ENCODE measurements around the gene CAPZB. TPM values are rescaled to one million over a fixed set of nuclear protein-coding genes. Genes with fewer than 3 reads are reported as not detected.

CAPZB gene
- total and polyA plus RNA-seq, 7 donors: 128 to 454 (median 214) TPM

- H3K4me3 ChIP-seq: no peak overlapping the region
- intact Hi-C loops (cut with DNase I): no loop called here
- 90 to 95% methylated on average over 9 of the region's 9 CpGs for WGBS, 2 donors
- H3K27ac ChIP-seq: peak overlapping the region; percentile 82 to 98 (median 91)
- no peak for TF ChIP-seq EP300 (IDR thresholded peaks at IDR 0.05)
- H3K4me1 ChIP-seq: peaks cover 0 to 100% (median 96%) of the 10 kb centered on the region in 4 donors
- H3K27me3 ChIP-seq: no peaks in the 10 kb centered on the region
- H3K36me3 ChIP-seq: peaks cover 0 to 12% (median 6%) of the 10 kb centered on the region in 4 donors
- DNase-seq: no peak
- H3K9me3 ChIP-seq: no peaks in the 10 kb centered on the region
Observed at GRCh38 chr1:19419691-19420090, 65.6 kb downstream of the CAPZB start.

- peak overlapping the region; percentile 82 to 98 (median 91) for H3K27ac ChIP-seq
- WGBS, 2 donors: 83 to 86% methylated on average over 5 of the region's 5 CpGs
- intact Hi-C loops (cut with DNase I): no loop called here
- H3K36me3 ChIP-seq: peaks cover 0 to 12% (median 6%) of the 10 kb centered on the region in 4 donors
- peaks cover 0 to 100% (median 96%) of the 10 kb centered on the region in 4 donors for H3K4me1 ChIP-seq
- DNase-seq: no peak
- no peak overlapping the region for H3K4me3 ChIP-seq
- no peaks in the 10 kb centered on the region for H3K27me3 ChIP-seq
- TF ChIP-seq POLR2AphosphoS5 (IDR thresholded peaks at IDR 0.05) (peak; percentile 22 to 81 (median 67)), CTCF (IDR thresholded peaks at IDR 0.05) (no peak), EP300 (IDR thresholded peaks at IDR 0.05) (peak in 2 of 4 donors; percentile 52 to 77), POLR2A (IDR thresholded peaks at IDR 0.05) (no peak)
- no peaks in the 10 kb centered on the region for H3K9me3 ChIP-seq
Observed at GRCh38 chr1:19418503-19418971, 66.8 kb downstream of the CAPZB start.

GRCh38 chr1:19416921-19417470 is 68.3 kb downstream of the CAPZB start:
- WGBS, 2 donors: 77 to 80% methylated on average over 6 of the region's 6 CpGs
- DNase-seq: no peak
- Histone ChIP-seq H3K27me3 (no peaks in the 10 kb centered on the region), H3K27ac (peak overlapping the region; percentile 82 to 98 (median 91)), H3K36me3 (peaks cover 0 to 12% (median 6%) of the 10 kb centered on the region in 4 donors), H3K9me3 (no peaks in the 10 kb centered on the region), H3K4me1 (peaks cover 0 to 100% (median 96%) of the 10 kb centered on the region in 4 donors), H3K4me3 (no peak overlapping the region)
- intact Hi-C loops (cut with DNase I): no loop called here
- TF ChIP-seq CTCF (IDR thresholded peaks at IDR 0.05) (no peak), POLR2AphosphoS5 (IDR thresholded peaks at IDR 0.05) (peak in 2 of 4 donors; percentile 16 to 20)

- 92 to 93% methylated on average over 5 of the region's 5 CpGs for WGBS, 2 donors
- no peak for TF ChIP-seq EP300 (IDR thresholded peaks at IDR 0.05)
- no peak for TF ChIP-seq POLR2A (IDR thresholded peaks at IDR 0.05)
- no peak for TF ChIP-seq CTCF (IDR thresholded peaks at IDR 0.05)
- no peak for TF ChIP-seq POLR2AphosphoS5 (IDR thresholded peaks at IDR 0.05)
- Histone ChIP-seq H3K4me3 (no peak overlapping the region), H3K27me3 (no peaks in the 10 kb centered on the region), H3K36me3 (peaks cover 0 to 12% (median 6%) of the 10 kb centered on the region in 4 donors), H3K9me3 (no peaks in the 10 kb centered on the region), H3K27ac (peak overlapping the region; percentile 82 to 98 (median 91)), H3K4me1 (peaks cover 0 to 100% (median 95%) of the 10 kb centered on the region in 4 donors)
- intact Hi-C loops (cut with DNase I): no loop called here
- DNase-seq: no peak
Observed at GRCh38 chr1:19416145-19416544, 69.2 kb downstream of the CAPZB start.

GRCh38 chr1:19414515-19415121 is 70.7 kb downstream of the CAPZB start:
- peak; percentile 91 for DNase-seq
- Histone ChIP-seq H3K27me3 (no peaks in the 10 kb centered on the region), H3K27ac (peak overlapping the region; percentile 82 to 98 (median 91)), H3K9me3 (no peaks in the 10 kb centered on the region), H3K36me3 (peaks cover 0 to 12% (median 6%) of the 10 kb centered on the region in 4 donors), H3K4me3 (peak overlapping the region in 1 of 4 donors; percentile 17), H3K4me1 (peaks cover 0 to 99% (median 80%) of the 10 kb centered on the region in 4 donors)
- intact Hi-C loops (cut with DNase I): no loop called here
- TF ChIP-seq EP300 (IDR thresholded peaks at IDR 0.05) (peak in 3 of 4 donors; percentile 8 to 97 (median 48)), POLR2AphosphoS5 (IDR thresholded peaks at IDR 0.05) (peak; percentile 78 to 93 (median 80)), POLR2A (IDR thresholded peaks at IDR 0.05) (no peak)
- WGBS, 2 donors: 68 to 69% methylated on average over 2 of the region's 2 CpGs

Data from sigmoid colon (tissue), 7 donors.